Stimulated activated CD8-positive, alpha-beta memory T cell treated with anti-CD3 and anti-CD28 coated beads, Interleukin-4, amount 100 ng/mL, for 24 hours (primary cell): Measurements from ENCODE around the gene MAL.

ENCODE experiments used
- DNase-seq: peaks from one replicate; pipeline ENCODE4 v3.0.0-alpha.2; 2020; ENCODE audit warnings: low read depth

The MAL gene

GRCh38 chr2:95061601-95062183, 36.2 kb downstream of the MAL start:
- no peak for DNase-seq

DNA sequence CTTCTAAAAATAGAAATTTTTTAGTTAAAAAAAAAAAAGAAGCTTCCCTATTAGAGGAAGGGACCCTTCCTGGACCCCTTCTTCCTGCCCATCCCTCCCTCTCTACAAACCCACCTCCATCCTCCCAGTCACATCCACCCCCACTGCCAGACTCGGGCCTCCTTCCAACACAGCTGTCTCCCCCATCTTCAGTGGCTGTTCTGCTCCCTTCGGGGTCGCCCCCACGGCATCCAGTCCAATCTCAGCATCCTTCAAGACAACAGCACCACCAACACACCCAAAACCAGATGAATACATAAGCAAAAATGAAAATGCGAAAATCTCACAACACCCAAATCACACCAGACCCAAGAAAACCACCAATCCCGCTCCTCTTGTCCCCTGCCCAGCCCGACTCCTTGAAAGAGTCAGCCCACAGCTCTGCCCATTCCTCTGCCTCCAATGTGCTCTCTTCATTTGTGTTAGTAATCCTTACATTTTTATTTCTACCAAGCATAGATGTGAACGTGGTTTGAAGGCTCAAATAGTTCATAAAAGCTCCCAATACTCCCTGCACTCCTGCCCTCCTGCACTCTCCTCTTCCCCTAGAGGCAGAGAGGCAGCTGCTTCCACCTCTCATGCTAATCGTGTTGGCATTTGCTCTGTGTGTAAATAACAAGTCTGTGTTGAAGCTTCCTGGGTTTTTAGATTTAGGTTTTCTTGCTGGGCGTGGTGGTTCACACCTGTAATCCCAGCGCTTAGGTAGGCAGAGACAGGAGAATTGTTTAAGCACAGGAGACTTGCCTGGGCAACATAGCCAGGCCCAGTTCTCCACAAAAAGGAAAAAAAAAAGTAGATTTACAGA, 37.0 kb downstream of the MAL start:
- DNase-seq, result no peak

DNA sequence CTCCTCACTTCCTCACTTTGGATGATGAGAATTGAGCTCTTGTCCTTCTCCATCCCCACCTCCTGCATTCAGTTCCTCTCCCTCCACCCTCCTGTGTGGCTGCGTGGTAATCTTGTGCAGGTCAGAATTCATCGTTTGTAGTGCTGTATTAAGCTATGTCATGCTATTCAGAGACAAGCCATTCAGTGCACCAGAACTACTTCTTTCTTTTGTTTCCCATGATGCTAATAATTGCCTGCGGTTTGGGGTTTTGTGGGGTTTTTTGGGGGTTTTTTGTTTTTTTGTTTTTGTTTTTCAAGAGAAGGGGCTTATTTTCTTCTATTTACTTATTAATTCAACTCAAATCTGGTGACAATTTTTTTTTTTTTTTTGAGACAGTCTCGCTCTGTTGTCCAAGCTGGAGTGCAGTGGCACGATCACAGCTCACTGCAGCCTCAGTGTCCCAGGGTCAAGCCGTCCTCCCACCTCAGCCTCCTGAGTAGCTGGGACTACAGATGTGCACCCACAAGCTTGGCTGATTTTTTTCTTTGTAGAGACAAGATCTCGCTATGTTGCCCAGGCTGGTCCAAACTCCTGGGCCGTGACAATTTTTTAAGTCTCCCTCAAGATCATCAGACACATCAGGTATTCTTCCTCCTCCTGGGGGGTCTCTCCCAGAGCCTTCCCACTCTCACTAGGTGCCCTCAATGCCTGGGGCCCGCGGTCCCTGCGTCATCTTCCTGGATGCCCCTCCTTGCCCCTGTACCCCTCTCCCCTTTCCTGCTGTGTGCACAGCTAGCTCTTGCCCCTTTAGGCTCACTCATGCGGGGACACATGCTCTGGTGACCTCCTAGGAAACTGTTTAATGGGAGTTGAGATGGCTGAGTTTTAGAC, 37.8 kb downstream of the MAL start:
- no peak for DNase-seq

DNA sequence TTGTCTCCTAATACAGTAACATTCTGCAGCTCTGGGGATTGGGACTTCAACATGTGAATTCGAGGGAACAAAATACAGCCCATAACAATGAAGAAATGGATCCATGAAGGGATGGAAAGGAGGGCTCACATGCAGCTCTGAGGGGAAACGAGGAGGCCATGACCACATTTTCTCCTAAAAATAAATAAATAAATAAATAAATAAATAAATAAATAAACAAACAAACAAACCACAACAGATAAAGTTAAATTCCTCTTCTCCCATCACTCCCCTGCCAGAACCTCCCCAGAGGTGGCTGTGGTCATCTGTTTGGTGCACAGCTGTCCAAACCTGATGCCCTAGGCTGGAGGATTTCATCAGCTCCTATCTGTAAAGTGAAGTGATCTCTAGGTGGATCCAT, 42.7 kb downstream of the MAL start:
- no peak for DNase-seq

GRCh38 chr2:95069465-95069864, 44.0 kb downstream of the MAL start:
- DNase-seq, result no peak

DNA sequence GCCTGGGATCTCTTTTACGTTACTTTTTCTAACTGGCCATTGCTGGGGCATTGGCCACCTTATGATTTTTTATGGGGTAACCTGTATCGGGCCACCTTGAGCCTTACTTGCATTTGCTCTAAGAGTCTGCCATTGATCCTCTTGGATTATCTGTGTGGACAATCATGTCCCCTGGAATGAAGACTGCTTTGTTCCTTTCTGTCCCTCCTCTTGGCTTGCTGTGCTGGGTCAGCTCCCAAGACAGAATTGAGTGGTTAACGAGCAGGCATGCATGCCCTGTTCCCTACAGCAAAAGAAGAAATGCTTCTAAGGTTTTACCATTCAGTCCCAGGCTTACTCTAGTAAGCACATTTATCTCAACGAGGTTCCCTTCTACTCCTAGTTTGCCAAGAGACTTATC, 46.3 kb downstream of the MAL start:
- no peak for DNase-seq

GRCh38 chr2:95072424-95072823, 46.9 kb downstream of the MAL start:
- DNase-seq, result no peak

DNA sequence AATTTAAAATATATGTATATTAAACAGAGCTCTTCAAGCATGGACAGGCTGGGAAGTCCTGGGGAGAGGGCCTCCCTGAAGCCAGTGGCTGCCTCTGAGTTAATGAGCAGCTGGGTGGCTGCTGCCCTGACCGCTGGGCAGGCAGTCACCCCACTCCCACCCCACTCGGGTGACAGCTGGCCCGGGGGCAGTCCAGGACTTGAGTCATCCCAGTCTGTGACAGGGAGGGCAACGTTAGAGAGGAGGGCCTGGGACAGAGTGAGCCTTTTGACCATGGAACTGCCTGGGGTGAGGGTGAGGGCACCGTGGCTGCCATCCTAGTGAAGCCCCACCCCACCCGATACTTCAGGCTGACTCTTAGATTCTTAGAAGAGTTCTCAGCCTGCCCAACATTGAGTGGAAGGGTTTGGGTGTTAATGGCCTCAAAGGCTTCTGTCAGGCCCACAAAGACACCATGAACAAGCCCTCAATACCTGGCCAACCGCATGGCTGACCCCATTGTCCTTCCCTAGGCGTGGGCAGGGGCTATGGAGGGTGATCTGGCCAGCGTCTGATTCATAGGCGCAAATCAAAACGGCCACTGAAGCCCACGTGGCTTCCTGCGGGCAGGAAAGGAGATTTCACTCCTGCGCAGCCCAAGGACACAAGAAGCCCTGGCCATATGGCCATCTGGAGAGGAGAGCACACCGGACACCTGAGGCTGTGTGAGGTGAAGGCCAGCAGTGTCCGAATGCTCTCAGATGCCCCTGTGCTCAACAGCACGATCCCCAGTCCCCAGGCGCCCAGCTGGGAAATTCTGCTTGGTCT, 48.6 kb downstream of the MAL start:
- no peak for DNase-seq

GRCh38 chr2:95074663-95075439, 49.3 kb downstream of the MAL start:
- peak; percentile 27 for DNase-seq

DNA sequence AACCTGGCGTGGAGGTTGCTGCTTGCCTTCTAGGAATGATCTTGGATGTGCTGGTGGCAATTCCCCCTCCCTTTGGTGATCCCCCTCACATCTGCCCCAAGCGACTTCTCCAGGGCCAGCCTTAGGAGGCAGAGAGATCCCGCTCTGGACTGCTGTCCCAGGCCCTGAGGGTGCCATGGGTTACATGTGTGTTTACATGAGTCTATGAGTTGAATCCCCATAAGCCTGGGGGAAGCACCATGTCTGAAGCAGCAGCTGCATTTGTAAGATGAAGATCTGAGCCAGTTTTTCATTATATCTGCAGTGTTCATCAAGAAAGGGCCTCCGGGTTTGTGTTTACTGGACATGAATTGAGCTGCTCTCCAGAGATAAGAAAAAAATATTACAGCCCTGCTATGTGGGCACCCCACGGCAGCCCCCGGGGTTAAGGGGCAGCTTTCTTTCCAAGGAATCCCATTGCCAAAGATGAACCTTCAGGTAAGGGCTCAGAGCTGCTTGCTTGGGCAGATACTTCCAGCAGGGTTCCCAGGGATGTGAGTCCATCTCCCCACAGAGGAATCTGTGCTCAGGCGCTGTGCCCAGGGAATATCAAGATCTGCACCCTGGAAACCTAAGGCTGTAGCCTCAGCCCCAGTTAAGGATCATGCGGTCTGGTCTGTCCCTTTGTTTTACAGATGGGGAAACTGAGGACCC, 50.1 kb downstream of the MAL start:
- DNase-seq, result no peak

DNA sequence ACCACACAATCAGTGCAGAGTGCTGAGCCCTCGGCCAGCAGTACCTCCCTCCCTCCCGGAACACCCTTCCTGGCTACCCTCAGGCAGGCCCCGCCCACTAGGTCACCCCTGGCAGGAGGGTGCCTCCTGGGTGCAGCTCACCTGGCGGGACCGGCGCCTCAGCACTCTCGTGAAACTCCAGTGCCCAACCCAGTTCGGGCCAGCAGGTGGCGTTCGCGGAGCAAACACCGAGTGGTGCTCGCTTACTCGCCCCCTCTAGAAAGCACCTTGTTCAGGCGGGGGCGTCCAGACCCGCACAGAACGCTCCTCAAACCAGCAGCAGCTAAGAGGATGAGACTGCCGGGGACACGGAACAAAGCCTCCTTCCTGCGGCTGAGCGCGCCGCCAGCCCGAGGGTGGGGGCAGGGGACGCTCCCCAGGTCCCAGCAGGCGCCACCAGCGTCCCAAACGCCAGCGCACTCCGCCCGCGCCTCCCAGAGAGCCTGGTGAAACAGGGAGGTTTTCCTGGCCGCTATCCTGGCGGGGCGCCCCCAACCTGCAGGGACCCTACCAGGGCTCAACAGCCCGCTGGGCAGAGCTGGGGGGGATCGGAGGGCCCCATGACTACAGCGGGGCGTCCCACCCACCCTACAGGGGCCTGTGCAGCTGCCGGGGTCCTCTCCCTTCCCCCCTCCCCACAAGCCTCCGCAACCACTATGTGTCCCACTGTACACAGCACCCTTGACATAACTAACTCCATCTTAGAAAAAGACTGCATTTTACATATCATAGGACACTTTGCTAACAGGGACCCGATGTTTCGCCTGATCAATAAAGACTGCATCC, 51.4 kb downstream of the MAL start:
- peak; percentile 79 for DNase-seq

GRCh38 chr2:95077530-95077825, 52.0 kb downstream of the MAL start:
- DNase-seq, result no peak

DNA sequence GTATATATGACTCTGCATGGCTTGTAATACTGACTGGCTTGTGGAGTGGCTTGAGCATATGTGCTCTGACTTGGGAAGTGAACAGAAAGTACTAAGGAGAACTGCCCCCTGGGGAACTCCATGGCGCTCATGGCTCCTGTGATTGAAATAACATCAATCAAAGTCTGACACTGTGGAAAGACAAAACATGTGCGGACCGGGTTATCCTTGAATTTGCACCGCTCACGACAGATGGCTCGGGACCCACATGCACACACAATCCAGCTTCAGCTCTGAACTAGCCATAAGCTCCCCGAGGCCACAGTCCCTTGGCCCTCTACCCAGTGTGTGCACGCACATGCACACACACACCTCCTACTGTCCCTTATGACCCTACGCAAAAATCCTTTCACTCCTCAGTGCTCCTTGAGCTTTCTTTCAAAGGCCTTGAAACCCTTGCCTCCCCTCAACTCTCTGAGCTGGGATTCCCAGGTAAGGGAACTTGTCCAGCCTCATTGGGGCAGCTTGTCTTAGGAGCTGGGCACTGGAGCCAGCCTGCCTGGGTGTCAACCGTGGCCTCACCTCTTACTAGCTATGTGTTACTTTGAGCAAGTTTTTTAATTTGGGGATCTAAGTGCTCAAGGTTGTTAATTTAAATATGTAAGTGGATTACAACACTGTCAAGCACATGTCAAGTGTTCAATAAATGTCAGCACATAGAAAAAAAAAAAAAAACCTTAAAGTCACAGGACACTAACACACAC, 52.5 kb downstream of the MAL start:
- no peak for DNase-seq

DNA sequence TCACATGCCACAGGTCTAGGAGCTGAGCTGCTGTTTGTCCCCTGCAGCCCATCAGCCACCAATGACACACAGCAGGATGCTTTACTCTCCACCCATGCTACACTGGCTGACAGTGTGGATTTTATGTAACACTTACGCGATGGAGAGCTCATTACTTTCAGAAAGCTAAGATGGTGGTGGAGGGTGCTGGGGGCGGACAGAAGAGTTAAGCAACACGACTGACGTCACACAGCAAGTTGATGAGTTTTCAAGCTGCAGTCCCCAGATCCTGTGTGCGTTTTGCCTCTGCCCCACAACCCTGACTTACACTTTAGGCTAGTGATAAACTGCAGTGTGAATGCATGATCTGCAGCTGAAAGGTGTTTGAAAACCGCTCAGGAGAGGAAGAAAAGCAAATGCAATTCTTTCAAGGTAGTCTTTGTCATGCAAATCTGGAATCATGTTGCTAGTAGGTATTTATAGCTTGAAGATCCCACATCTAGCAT, 53.7 kb downstream of the MAL start:
- no peak for DNase-seq

GRCh38 chr2:95082477-95082876, 57.0 kb downstream of the MAL start:
- DNase-seq, result no peak

GRCh38 chr2:95086017-95086416, 60.5 kb downstream of the MAL start:
- no peak for DNase-seq

GRCh38 chr2:95087379-95087778, 61.9 kb downstream of the MAL start:
- DNase-seq, result no peak

GRCh38 chr2:95091885-95092555, 66.5 kb downstream of the MAL start:
- DNase-seq, result no peak
